Activated CD8-positive, alpha-beta memory T cell treated with anti-CD3 and anti-CD28 coated beads, Interleukin-2, amount 10 ng/mL, durations not matched to agents 7 days and 5 days (primary cell): Measurements from ENCODE around the gene TRIM42. TPM values are rescaled to one million over a fixed set of nuclear protein-coding genes. Genes with fewer than 3 reads are reported as not detected.

ENCODE experiments used
- ATAC-seq: fragments of 150-1000 bp; cut with Tn5 transposase; one replicate; pipeline ENCODE4 v1.10.0; 2021; ENCODE audit warnings: moderate library complexity
- CTCF ChIA-PET: fragments of 350-600 bp; sonication (Branson Sonifier 250); formaldehyde crosslinking; loops from one replicate; lab custom pipeline; 2021; ENCODE audit warnings: antibody characterized with exemption; lab: Charles Lee
- DNase-seq: peaks from one replicate; pipeline ENCODE4 v3.0.0-alpha.2; 2020
- H3K27ac Mint-ChIP-seq: one replicate; pipeline ENCODE4 v1.8.0; 2021; ENCODE audit warnings: mild to moderate bottlenecking, mixed read lengths
- H3K27me3 Mint-ChIP-seq: one replicate; pipeline ENCODE4 v1.8.0; 2021; ENCODE audit warnings: mixed read lengths
- H3K36me3 Mint-ChIP-seq: one replicate; pipeline ENCODE4 v1.8.0; 2021; ENCODE audit warnings: mild to moderate bottlenecking, mixed read lengths
- H3K4me1 Mint-ChIP-seq: one replicate; pipeline ENCODE4 v1.8.0; 2021; ENCODE audit warnings: mixed read lengths
- H3K4me3 Mint-ChIP-seq: one replicate; pipeline ENCODE4 v1.8.0; 2021; ENCODE audit warnings: mild to moderate bottlenecking, moderate library complexity, mixed read lengths
- H3K9me3 Mint-ChIP-seq: one replicate; pipeline ENCODE4 v1.8.0; 2022; ENCODE audit warnings: low read depth, mixed read lengths
- total RNA-seq, 2 experiments: library from RNA; stranded (reverse); gene quantifications; one replicate each; pipeline ENCODE4 v1.2.3, GENCODE V29; 2021

The TRIM42 gene
- not detected for total RNA-seq

GRCh38 chr3:140677764-140678163, at the start of gene TRIM42:
TSS of gene TRIM42 (plus strand) at chr3:140678064. CDS start at chr3:140678230, 166 bp downstream.
- Mint-ChIP-seq H3K9me3 (peaks cover 3% of the 10 kb centered on the region), H3K4me1 (no peaks in the 10 kb centered on the region), H3K36me3 (no peaks in the 10 kb centered on the region), H3K27me3 (no peaks in the 10 kb centered on the region), H3K4me3 (no peak within 1 kb of the TSS), H3K27ac (no peak within 1 kb of the TSS)
- no peak for DNase-seq
- ATAC-seq, result no peak
- CTCF ChIA-PET, result no interaction called here

GRCh38 chr3:140628606-140629005, 49.3 kb upstream of the TRIM42 start:
- DNase-seq (no peak), ATAC-seq (no peak)
- Mint-ChIP-seq H3K36me3 (no peaks in the 10 kb centered on the region), H3K9me3 (no peaks in the 10 kb centered on the region), H3K4me1 (no peaks in the 10 kb centered on the region), H3K4me3 (no peak overlapping the region), H3K27ac (no peak overlapping the region), H3K27me3 (no peaks in the 10 kb centered on the region)
- CTCF ChIA-PET, result no interaction called here

DNA sequence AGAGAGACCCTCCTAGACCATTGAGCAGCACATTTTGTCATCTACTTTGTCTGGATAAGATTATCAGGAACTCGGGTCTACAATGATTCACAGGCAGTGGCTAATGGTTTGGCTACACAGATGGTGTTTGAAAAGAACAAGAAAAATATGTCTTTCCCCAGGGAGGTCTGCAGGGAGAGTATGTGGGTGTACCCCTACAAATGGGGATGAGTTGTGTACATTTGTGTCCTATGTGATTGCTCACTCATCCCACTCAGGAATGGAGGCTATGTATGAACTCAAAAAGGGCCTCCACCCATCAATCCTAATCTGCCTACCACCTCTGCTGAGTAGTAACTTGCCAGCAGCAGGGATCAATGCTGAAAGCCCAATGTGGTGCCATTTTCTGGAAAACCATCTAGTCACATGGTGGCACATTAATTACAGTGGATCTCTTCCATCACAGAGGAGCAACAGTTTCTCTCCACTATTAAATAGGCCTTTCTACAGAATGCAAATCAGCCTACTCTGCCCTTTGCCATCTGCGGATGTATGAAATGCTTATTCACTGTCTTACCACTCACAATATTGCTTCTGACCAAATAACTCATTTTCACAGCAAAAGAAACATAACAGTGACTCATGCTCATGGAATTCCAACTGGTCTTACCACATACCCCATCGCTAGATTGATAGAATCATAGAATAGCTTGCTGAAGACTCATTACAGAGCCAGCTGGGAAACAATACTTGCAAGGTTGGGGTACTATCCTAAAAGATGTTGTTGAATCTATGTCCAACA, 48.3 kb upstream of the TRIM42 start:
- H3K9me3 Mint-ChIP-seq, result no peaks in the 10 kb centered on the region
- CTCF ChIA-PET, result no interaction called here
- H3K36me3 Mint-ChIP-seq, result no peaks in the 10 kb centered on the region
- H3K27ac Mint-ChIP-seq, result no peak overlapping the region
- DNase-seq (no peak), ATAC-seq (no peak)
- no peaks in the 10 kb centered on the region for H3K27me3 Mint-ChIP-seq
- H3K4me1 Mint-ChIP-seq, result no peaks in the 10 kb centered on the region
- H3K4me3 Mint-ChIP-seq, result no peak overlapping the region

DNA sequence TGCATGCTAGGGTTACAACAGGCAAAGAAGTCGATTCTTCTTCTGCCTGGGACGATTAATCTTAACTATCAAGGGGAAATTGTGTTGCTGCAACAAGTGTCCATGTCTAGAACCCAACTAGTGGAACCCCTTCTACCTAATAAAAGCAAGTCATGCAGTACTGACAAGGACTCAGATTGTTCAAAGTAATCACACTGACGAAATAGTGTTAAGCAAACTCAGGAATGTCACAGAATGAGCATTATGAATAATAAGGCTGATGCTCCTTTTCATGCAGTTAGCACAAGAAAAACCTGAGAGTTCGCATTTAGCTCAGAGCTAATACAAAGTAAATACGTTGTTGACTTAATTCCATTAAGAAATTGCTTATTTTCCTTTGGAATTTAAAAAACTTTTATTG, 47.5 kb upstream of the TRIM42 start:
- CTCF ChIA-PET, result no interaction called here
- H3K27me3 Mint-ChIP-seq, result no peaks in the 10 kb centered on the region
- no peaks in the 10 kb centered on the region for H3K9me3 Mint-ChIP-seq
- H3K4me1 Mint-ChIP-seq, result no peaks in the 10 kb centered on the region
- ATAC-seq (no peak), DNase-seq (no peak)
- no peak overlapping the region for H3K4me3 Mint-ChIP-seq
- no peaks in the 10 kb centered on the region for H3K36me3 Mint-ChIP-seq
- no peak overlapping the region for H3K27ac Mint-ChIP-seq

DNA sequence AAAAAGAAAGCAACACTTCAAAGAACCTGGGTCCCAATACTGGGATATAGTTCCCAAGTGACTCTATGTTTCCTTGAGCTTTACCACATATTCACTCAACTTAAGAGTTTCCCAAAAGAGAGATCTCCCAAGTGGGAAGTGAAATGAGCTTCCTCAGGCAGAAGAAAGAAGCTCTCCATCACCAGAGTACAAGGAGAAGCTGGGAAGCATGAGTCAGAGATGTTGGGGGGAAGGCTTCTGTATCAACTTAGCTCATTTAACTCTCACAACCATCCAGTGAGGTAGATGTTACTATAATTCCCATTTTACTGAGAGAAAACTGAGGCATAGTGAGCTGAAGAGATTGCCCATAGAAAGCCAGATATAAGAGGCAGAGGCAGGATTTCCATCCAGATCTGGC, 47.0 kb upstream of the TRIM42 start:
- H3K9me3 Mint-ChIP-seq, result no peaks in the 10 kb centered on the region
- no peaks in the 10 kb centered on the region for H3K4me1 Mint-ChIP-seq
- no peaks in the 10 kb centered on the region for H3K27me3 Mint-ChIP-seq
- ATAC-seq, result no peak
- no peak overlapping the region for H3K27ac Mint-ChIP-seq
- no peak for DNase-seq
- no peak overlapping the region for H3K4me3 Mint-ChIP-seq
- H3K36me3 Mint-ChIP-seq, result no peaks in the 10 kb centered on the region
- CTCF ChIA-PET, result no interaction called here

GRCh38 chr3:140635276-140635675, 42.6 kb upstream of the TRIM42 start:
- ATAC-seq (no peak), DNase-seq (no peak)
- H3K27me3 Mint-ChIP-seq, result no peaks in the 10 kb centered on the region
- H3K4me3 Mint-ChIP-seq, result no peak overlapping the region
- CTCF ChIA-PET, result no interaction called here
- no peaks in the 10 kb centered on the region for H3K9me3 Mint-ChIP-seq
- H3K27ac Mint-ChIP-seq, result no peak overlapping the region
- H3K4me1 Mint-ChIP-seq, result no peaks in the 10 kb centered on the region
- no peaks in the 10 kb centered on the region for H3K36me3 Mint-ChIP-seq

GRCh38 chr3:140636406-140637138, 41.3 kb upstream of the TRIM42 start:
- H3K9me3 Mint-ChIP-seq, result no peaks in the 10 kb centered on the region
- H3K4me3 Mint-ChIP-seq, result no peak overlapping the region
- H3K4me1 Mint-ChIP-seq, result no peaks in the 10 kb centered on the region
- no peaks in the 10 kb centered on the region for H3K36me3 Mint-ChIP-seq
- no peak for DNase-seq
- ATAC-seq, result no peak
- H3K27me3 Mint-ChIP-seq, result no peaks in the 10 kb centered on the region
- H3K27ac Mint-ChIP-seq, result no peak overlapping the region
- CTCF ChIA-PET, result no interaction called here

DNA sequence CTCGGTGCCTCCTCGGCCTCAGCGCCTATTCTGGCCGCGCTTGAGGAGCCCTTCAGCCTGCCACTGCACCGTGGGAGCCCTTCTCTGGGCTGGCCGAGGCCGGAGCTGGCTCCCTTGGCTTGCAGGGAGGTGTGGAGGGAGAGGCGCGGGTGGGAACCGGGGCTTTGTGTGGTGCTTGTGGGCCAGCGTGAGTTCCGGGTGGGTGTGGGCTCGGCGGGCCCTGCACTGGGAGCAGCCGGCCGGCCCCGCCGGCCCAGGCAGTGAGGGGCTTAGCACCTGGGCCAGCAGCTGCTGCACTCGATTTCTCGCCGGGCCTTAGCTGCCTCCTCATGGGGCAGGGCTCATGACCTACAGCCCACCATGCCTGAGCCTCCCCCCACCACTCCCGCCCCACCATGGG, 26.6 kb upstream of the TRIM42 start:
- DNase-seq (no peak), ATAC-seq (no peak)
- H3K9me3 Mint-ChIP-seq, result no peaks in the 10 kb centered on the region
- no peak overlapping the region for H3K27ac Mint-ChIP-seq
- H3K4me1 Mint-ChIP-seq, result no peaks in the 10 kb centered on the region
- H3K4me3 Mint-ChIP-seq, result no peak overlapping the region
- no peaks in the 10 kb centered on the region for H3K36me3 Mint-ChIP-seq
- CTCF ChIA-PET, result no interaction called here
- H3K27me3 Mint-ChIP-seq, result no peaks in the 10 kb centered on the region

DNA sequence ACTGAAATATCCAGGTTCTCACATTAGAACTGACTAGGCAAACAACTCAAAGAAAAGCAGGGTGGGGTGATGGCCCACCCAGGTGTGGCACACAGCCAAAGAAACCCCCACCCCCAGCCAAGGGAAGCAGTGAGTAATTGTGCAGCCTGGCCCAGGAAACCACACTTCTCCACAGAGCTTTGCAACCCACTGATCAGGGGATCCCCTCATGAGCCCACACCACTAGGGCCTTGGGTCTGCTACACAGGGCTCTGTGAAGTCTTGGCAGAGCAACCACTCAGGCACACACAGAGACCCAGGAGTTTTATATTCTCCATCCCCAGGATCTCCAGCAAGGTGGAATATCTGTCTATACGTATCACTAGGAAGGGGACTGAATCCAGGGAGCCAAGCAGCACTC, 22.2 kb upstream of the TRIM42 start:
- H3K27ac Mint-ChIP-seq, result no peak overlapping the region
- ATAC-seq, result no peak

DNA sequence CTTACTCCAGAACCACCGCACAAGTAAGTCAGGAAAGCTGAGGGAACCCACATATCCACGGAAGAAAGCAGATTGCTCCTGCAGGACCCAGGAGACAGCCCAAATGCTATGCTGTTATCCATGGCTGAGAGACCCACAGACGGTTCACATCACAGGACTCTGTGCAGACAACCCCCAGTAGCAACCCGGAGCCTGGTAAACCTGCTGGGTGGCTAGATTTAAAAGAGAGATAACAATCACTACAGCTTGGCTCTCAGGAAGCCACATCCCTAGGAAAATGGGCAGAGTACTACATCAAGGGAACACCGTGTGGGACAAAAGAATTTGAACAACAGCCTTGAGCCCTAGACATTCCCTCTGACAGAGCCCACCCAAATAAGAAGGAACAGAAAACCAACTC, 13.8 kb upstream of the TRIM42 start:
- no peaks in the 10 kb centered on the region for H3K9me3 Mint-ChIP-seq
- H3K27me3 Mint-ChIP-seq, result no peaks in the 10 kb centered on the region
- H3K27ac Mint-ChIP-seq, result no peak overlapping the region
- no peaks in the 10 kb centered on the region for H3K36me3 Mint-ChIP-seq
- H3K4me1 Mint-ChIP-seq, result no peaks in the 10 kb centered on the region
- ATAC-seq (no peak), DNase-seq (no peak)
- CTCF ChIA-PET, result no interaction called here
- H3K4me3 Mint-ChIP-seq, result no peak overlapping the region

More for the DNA sequence above, 22.2 kb upstream of the TRIM42 start:
- DNase-seq, result no peak
- H3K27me3 Mint-ChIP-seq, result no peaks in the 10 kb centered on the region
- no peak overlapping the region for H3K4me3 Mint-ChIP-seq
- peaks cover 2% of the 10 kb centered on the region for H3K9me3 Mint-ChIP-seq
- H3K36me3 Mint-ChIP-seq, result no peaks in the 10 kb centered on the region
- no peaks in the 10 kb centered on the region for H3K4me1 Mint-ChIP-seq
- CTCF ChIA-PET, result no interaction called here

DNA sequence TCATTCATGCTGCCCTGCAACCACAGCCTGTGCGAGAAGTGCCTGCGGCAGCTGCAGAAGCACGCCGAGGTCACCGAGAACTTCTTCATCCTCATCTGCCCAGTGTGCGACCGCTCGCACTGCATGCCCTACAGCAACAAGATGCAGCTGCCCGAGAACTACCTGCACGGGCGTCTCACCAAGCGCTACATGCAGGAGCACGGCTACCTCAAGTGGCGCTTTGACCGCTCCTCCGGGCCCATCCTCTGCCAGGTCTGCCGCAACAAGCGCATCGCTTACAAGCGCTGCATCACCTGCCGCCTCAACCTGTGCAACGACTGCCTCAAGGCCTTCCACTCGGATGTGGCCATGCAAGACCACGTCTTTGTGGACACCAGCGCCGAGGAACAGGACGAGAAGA, 4.7 kb downstream of the TRIM42 start:
- H3K27ac Mint-ChIP-seq, result no peak overlapping the region
- no peaks in the 10 kb centered on the region for H3K4me1 Mint-ChIP-seq
- H3K36me3 Mint-ChIP-seq, result no peaks in the 10 kb centered on the region
- CTCF ChIA-PET, result no interaction called here
- H3K9me3 Mint-ChIP-seq, result no peaks in the 10 kb centered on the region
- H3K27me3 Mint-ChIP-seq, result no peaks in the 10 kb centered on the region
- DNase-seq (no peak), ATAC-seq (no peak)
- H3K4me3 Mint-ChIP-seq, result no peak overlapping the region

DNA sequence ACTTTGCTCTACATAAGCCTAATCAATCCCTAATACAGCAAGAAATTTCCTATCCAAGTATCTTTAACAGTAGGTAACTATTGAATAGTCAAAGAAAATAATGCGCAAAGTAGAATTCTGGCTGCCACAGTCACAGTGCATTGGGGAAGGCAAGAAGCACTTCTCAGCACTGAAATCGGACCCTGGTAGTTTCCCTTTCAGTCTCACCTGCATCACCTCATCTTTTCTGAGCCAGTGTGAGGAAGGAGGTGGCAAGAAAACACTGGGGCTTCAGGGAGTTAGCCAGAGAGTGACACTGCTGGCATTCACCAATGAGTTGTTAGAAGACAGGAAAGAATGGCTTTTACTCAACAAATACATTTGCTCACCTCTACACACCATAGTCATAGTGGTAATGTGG, 8.3 kb downstream of the TRIM42 start:
- Mint-ChIP-seq H3K4me1 (no peaks in the 10 kb centered on the region), H3K4me3 (no peak overlapping the region), H3K9me3 (no peaks in the 10 kb centered on the region), H3K36me3 (no peaks in the 10 kb centered on the region), H3K27ac (no peak overlapping the region), H3K27me3 (no peaks in the 10 kb centered on the region)
- ATAC-seq (no peak), DNase-seq (no peak)
- CTCF ChIA-PET, result no interaction called here

- Mint-ChIP-seq H3K36me3 (no peaks in the 10 kb centered on the region), H3K27me3 (no peaks in the 10 kb centered on the region), H3K4me3 (no peak overlapping the region), H3K9me3 (no peaks in the 10 kb centered on the region), H3K27ac (no peak overlapping the region), H3K4me1 (no peaks in the 10 kb centered on the region)
- ATAC-seq, result no peak
- DNase-seq, result no peak
- CTCF ChIA-PET, result no interaction called here
Observed at GRCh38 chr3:140686948-140687347, 9.1 kb downstream of the TRIM42 start.

- no peak for ATAC-seq
- CTCF ChIA-PET, result no interaction called here
- Mint-ChIP-seq H3K36me3 (no peaks in the 10 kb centered on the region), H3K4me1 (no peaks in the 10 kb centered on the region), H3K4me3 (no peak overlapping the region), H3K9me3 (no peaks in the 10 kb centered on the region), H3K27me3 (no peaks in the 10 kb centered on the region), H3K27ac (no peak overlapping the region)
- DNase-seq, result no peak
Observed at GRCh38 chr3:140695361-140696061, 17.6 kb downstream of the TRIM42 start.
